Measurements from ENCODE around the gene CISH.

DNA sequence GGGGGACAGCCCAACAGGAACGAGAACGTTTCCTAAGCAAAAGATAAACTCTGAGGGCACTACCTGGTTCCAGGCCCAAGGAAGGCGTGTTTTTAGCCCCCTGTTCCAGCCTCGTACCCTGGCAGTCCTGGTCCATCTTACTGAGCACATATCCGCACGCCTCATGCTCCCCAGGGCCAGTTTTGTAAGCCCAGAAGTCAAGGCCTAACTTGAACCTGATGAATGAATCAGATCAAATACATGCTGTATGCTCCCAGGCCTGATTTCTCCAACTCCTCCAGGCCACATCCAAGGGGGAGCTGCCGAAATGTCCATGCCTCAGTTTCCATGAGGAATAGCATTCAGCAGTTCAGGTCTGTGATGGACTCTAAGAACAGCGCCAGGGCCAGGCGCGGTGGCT is 48.8 kb upstream of the CISH start:
- TF ChIP-seq, protein P1, sequence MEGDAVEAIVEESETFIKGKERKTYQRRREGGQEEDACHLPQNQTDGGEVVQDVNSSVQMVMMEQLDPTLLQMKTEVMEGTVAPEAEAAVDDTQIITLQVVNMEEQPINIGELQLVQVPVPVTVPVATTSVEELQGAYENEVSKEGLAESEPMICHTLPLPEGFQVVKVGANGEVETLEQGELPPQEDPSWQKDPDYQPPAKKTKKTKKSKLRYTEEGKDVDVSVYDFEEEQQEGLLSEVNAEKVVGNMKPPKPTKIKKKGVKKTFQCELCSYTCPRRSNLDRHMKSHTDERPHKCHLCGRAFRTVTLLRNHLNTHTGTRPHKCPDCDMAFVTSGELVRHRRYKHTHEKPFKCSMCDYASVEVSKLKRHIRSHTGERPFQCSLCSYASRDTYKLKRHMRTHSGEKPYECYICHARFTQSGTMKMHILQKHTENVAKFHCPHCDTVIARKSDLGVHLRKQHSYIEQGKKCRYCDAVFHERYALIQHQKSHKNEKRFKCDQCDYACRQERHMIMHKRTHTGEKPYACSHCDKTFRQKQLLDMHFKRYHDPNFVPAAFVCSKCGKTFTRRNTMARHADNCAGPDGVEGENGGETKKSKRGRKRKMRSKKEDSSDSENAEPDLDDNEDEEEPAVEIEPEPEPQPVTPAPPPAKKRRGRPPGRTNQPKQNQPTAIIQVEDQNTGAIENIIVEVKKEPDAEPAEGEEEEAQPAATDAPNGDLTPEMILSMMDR (IDR thresholded peaks at IDR 0.05; ENCODE audit: low read depth, low read length, missing input control), result no peak
- no peak for TF ChIP-seq TAF1 (conservative IDR thresholded peaks at IDR 0.05)
- no peak for TF ChIP-seq FOXA1 (IDR thresholded peaks at IDR 0.05)
- TF ChIP-seq RXRA (IDR thresholded peaks at IDR 0.05), result no peak
- TF ChIP-seq, protein P2, sequence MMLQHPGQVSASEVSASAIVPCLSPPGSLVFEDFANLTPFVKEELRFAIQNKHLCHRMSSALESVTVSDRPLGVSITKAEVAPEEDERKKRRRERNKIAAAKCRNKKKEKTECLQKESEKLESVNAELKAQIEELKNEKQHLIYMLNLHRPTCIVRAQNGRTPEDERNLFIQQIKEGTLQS (IDR thresholded peaks at IDR 0.05), result no peak
- no peak for TF ChIP-seq REST (IDR thresholded peaks at IDR 0.05)
- TF ChIP-seq MAX (IDR thresholded peaks at IDR 0.05), result no peak
- no peak for TF ChIP-seq JUND (IDR thresholded peaks at IDR 0.05)
- TF ChIP-seq RAD21 (IDR thresholded peaks at IDR 0.05), result no peak
- TF ChIP-seq SP1 (IDR thresholded peaks at IDR 0.05), result no peak
- no peak for TF ChIP-seq NR2F2 (IDR thresholded peaks at IDR 0.05)
- TF ChIP-seq HNF4A (conservative IDR thresholded peaks at IDR 0.05), result no peak
- no peak for TF ChIP-seq EGR1 (IDR thresholded peaks at IDR 0.05; ENCODE audit: low read depth in 2 of 2)

Measured in liver (tissue), 3 donors.